ENCODE data around the gene GATAD2B.

GATAD2B gene

DNA sequence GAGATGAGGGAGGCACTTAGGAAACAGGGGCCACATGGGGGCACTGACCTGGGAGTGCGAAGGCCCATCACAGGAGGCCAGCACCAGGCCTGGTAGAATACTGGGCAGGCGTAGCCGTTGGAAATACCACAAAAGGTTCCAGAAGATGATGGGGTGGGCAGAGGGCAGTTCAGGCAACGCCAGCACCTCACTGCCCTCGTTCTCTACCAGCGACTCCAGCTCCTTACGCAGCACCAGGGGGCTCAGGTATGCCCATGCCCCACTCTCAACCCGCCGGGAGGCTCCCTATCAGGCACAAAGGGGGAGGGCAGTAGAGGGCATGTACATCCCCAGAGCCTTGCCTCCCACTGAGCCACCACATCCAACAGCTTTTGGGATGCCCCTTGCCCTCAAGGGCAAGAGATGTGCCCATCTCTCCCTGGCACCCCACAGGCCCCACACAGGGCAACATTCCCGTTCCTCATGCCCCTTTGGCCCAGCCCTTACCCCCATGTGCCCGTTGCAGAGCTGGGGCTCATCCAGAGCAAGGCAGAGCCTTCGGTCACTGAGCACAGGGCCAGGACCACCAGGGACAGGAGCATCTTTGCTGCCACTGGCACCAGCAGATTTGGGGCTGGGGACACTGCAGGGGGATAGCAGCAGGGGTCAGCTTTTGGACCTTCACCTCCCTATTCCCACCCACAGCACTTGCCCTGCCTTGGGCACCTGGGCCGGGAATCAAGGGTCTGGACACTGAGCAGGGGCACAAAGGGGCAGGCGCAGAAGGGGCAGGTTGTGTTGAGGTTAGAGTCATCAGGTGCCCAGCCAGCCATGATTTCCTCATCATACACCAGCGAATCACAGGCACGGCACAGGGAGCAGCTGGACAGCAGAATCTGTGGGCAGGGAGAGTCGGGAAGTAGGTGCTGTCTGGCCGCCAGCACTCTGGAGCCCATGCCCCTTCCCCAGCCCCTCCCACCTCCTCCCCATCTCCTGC is 9.7 kb upstream of the GATAD2B start:
- Histone ChIP-seq H3K27ac (no peak overlapping the region), H3K4me3 (ENCODE audit: low read depth, low read length) (no peak overlapping the region), H3K36me3 (replicated peaks) (peaks cover 47% of the 10 kb centered on the region), H3K27me3 (replicated peaks) (no peaks in the 10 kb centered on the region)
- DNase-seq, result no peak
- TF ChIP-seq, protein P1, sequence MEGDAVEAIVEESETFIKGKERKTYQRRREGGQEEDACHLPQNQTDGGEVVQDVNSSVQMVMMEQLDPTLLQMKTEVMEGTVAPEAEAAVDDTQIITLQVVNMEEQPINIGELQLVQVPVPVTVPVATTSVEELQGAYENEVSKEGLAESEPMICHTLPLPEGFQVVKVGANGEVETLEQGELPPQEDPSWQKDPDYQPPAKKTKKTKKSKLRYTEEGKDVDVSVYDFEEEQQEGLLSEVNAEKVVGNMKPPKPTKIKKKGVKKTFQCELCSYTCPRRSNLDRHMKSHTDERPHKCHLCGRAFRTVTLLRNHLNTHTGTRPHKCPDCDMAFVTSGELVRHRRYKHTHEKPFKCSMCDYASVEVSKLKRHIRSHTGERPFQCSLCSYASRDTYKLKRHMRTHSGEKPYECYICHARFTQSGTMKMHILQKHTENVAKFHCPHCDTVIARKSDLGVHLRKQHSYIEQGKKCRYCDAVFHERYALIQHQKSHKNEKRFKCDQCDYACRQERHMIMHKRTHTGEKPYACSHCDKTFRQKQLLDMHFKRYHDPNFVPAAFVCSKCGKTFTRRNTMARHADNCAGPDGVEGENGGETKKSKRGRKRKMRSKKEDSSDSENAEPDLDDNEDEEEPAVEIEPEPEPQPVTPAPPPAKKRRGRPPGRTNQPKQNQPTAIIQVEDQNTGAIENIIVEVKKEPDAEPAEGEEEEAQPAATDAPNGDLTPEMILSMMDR (IDR thresholded peaks at IDR 0.05; ENCODE audit: low read depth, low read length, missing control alignments), result no peak
- in situ Hi-C loops (cut with HindIII; ENCODE audit: low pct_ligation_motif_present, low sequenced_read_pairs), result no loop called here

DNA sequence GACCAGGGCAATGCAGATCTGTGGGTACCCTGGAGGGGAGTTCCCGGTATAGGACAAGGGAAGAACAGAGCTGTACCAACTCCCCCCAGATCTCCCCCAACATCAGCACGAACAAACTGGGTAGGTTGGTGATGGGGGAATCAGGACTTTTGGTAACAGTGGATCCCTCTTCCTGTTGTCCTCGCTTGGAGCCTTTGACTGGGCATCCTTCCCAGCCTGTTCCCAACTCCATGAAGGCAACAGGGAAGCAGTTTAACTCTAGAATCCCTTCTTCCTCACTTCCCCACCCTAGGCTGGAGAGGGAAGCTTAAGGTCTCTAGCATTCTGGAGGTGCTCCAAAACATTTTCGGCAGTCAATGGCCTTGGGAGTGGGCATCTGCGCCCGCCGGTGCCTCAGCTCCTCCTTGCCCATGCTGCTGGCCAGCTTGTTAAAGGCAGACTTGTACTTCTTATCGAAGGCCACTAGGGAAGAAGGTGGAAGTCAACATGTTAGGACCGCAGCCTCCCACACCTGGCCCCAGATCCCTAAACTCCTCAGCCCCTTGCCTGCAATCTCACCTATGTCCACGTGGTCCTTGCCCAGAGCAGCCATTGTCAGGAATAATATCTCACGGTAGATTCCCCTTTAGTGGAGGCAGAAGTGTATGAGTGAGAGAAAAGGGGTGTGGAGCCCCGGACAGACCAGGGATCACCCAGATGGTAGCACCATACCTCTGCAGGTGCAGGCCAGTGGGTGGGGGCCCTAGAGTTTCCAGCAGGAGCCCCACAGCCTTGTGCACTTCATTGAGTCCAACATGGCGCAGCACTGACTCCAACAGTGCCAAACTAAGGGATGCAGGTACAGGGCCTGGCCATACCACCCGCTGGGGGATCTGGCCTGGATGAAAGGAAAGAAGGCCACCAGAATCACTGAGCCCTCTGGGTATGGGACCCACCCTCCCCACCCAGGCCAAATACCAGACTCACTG is 7.5 kb upstream of the GATAD2B start:
- TF ChIP-seq, protein P1 (IDR thresholded peaks at IDR 0.05; ENCODE audit: low read depth, low read length, missing control alignments), result no peak
- in situ Hi-C loops (cut with HindIII; ENCODE audit: low pct_ligation_motif_present, low sequenced_read_pairs), result no loop called here
- Histone ChIP-seq H3K4me3 (ENCODE audit: low read depth, low read length) (no peak overlapping the region), H3K36me3 (replicated peaks) (peaks cover 28% of the 10 kb centered on the region), H3K27me3 (replicated peaks) (no peaks in the 10 kb centered on the region), H3K27ac (no peak overlapping the region)
- DNase-seq, result no peak

DNA sequence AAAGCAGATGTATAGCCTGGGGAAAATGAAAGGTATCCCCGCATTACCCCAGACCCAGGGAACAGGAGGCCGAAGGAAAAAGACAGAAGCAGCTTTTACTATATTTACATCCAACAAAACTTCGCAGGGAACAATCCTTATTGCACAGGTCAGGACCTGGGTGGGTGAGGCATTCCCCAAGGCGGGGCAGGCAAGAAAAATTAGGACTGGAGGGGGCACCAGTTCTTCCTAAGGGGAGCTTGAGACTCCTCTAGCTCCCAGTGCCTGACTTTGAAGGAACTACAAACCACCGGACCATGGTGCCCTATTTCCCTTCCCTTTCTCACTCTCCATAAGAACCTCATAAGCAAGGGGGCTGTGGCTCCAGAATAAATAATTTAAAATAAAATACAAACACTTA is 6.7 kb upstream of the GATAD2B start:
- in situ Hi-C loops (cut with HindIII; ENCODE audit: low pct_ligation_motif_present, low sequenced_read_pairs), result no loop called here
- no peak for DNase-seq
- no peak overlapping the region for H3K27ac ChIP-seq
- peaks cover 23% of the 10 kb centered on the region for H3K36me3 ChIP-seq (replicated peaks)
- H3K4me3 ChIP-seq (ENCODE audit: low read depth, low read length), result no peak overlapping the region
- H3K27me3 ChIP-seq (replicated peaks), result no peaks in the 10 kb centered on the region
- TF ChIP-seq, protein P1 (IDR thresholded peaks at IDR 0.05; ENCODE audit: low read depth, low read length, missing control alignments), result no peak

DNA sequence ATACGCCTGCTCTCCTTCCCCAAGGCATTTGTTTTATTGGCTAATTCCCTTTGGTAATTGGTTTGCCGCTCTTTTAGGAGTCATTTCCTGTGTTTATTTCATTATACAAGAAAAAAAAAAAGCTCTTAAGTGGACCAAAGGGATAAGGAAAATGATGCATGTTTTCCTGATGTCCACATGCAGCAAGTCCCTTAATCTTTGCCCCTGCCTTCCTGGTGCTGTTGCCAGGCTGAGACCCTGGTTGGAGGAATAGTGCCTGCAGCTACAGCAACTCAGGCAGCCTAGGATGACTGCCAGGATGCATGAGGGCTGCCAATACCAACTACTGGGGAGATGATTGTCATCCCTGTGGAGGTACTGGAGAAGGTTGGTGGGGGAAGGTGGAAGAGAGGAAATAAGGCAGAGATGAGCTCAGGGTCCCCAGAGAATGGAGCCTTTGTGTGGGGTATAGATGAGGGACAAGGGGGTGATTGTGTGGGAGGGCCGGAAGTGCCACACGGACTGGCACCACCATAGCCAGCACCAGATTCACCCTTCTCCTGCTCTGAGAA is 6.1 kb upstream of the GATAD2B start:
- TF ChIP-seq, protein P1 (IDR thresholded peaks at IDR 0.05; ENCODE audit: low read depth, low read length, missing control alignments), result no peak
- no peak for DNase-seq
- in situ Hi-C loops (cut with HindIII; ENCODE audit: low pct_ligation_motif_present, low sequenced_read_pairs), result no loop called here
- Histone ChIP-seq H3K4me3 (ENCODE audit: low read depth, low read length) (no peak overlapping the region), H3K27me3 (replicated peaks) (no peaks in the 10 kb centered on the region), H3K36me3 (replicated peaks) (peaks cover 17% of the 10 kb centered on the region), H3K27ac (no peak overlapping the region)

DNA sequence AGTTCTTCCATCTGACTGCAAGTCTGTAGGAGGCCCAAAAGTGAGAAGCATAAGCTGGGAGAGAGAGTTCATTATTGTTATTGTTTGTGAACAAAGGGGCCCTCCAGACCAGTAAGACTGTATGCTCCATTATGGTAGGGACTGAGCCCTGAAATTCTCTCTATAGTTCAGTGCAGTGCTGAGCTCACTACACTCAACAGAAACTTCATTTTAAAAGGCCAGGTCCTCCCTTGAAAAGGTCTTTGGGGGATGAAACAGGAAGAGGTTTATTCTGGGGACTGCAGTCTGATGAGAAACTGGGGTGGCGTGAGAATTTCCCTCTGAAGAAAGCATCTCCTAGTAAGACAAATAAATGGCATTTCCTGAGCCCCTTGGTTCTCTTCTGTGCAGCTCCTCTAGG is 5.5 kb upstream of the GATAD2B start:
- Histone ChIP-seq H3K27me3 (replicated peaks) (no peaks in the 10 kb centered on the region), H3K4me3 (ENCODE audit: low read depth, low read length) (no peak overlapping the region), H3K27ac (no peak overlapping the region), H3K36me3 (replicated peaks) (peaks cover 14% of the 10 kb centered on the region)
- in situ Hi-C loops (cut with HindIII; ENCODE audit: low pct_ligation_motif_present, low sequenced_read_pairs), result no loop called here
- no peak for DNase-seq
- TF ChIP-seq, protein P1 (IDR thresholded peaks at IDR 0.05; ENCODE audit: low read depth, low read length, missing control alignments), result no peak
